Esophagus muscularis mucosa (tissue), 4 donors: ENCODE results near the gene AKAP8. TPM values are rescaled to one million over a fixed set of nuclear protein-coding genes. Genes with fewer than 3 reads are reported as not detected.
"Not testable (repeated sequence)": the region's sequence is repeated elsewhere in the genome, so short reads cannot be mapped to it uniquely, and the experiment has no call there.

ENCODE experiments used
- DNase-seq: peaks from one replicate; pipeline ENCODE4 v3.0.0-alpha.2; 2017; ENCODE audit errors: extremely low spot score
- H3K27ac ChIP-seq, 4 donors: fragments of 200-600 bp; sonication (generic); replicated peaks in 1 of 4; 1 replicate in 3 of 4; 2 replicates in 1 of 4; pipeline ENCODE4 v1.5.1; 2016 to 2019; ENCODE audit warnings: mild to moderate bottlenecking in 1 of 4
- H3K27me3 ChIP-seq, 4 donors: fragments of 200-600 bp; sonication (generic); one replicate each; pipeline versions ENCODE4 v1.5.1 to v1.6.0; 2016 to 2019
- H3K36me3 ChIP-seq, 4 donors: fragments of 200-600 bp; sonication (generic); one replicate each; pipeline ENCODE4 v1.5.1; 2016 to 2019
- H3K4me1 ChIP-seq, 4 donors: fragments of 200-600 bp; sonication (generic); one replicate each; pipeline ENCODE4 v1.5.1; 2016 to 2019
- H3K4me3 ChIP-seq, 4 donors: fragments of 200-600 bp; sonication (generic); 1 replicate in 2 of 4; 2 replicates in 2 of 4; pipeline ENCODE4 v1.5.1; 2016 to 2019; ENCODE audit warnings: mild to moderate bottlenecking in 4 of 4, moderate library complexity in 1 of 4
- H3K9me3 ChIP-seq, 4 donors: fragments of 200-600 bp; sonication (generic); 1 replicate in 3 of 4; 2 replicates in 1 of 4; pipeline ENCODE4 v1.5.1; 2016 to 2019
- CTCF ChIP-seq, 3 experiments: fragments of 200-600 bp in 2 of 3; fragments of 450-650 bp in 1 of 3; sonication (generic) in 2 of 3; IDR thresholded peaks; one replicate each; pipeline ENCODE4 v1.5.1; 2017 to 2019; ENCODE audit warnings: antibody characterized with exemption in 3 of 3, mild to moderate bottlenecking in 2 of 3, moderate library complexity in 1 of 3
- EP300 ChIP-seq: sonication (generic); formaldehyde crosslinking; IDR thresholded peaks from one replicate; pipeline ENCODE4 v1.6.1; 2017; ENCODE audit warnings: antibody characterized with exemption
- POLR2A ChIP-seq: fragments of 450-650 bp; IDR thresholded peaks from one replicate; pipeline ENCODE4 v1.6.1; 2017; ENCODE audit warnings: antibody characterized with exemption, moderate library complexity, mild to moderate bottlenecking, low read depth
- POLR2AphosphoS5 ChIP-seq, 2 donors: sonication (generic); formaldehyde crosslinking; IDR thresholded peaks; one replicate each; pipeline ENCODE4 v1.6.1; 2017; ENCODE audit warnings: antibody characterized with exemption in 2 of 2
- WGBS: methylation state at CpG from one replicate; pipeline ENCODE4 v1.1.5; 2018; 5-methylcytosine and 5-hydroxymethylcytosine counted together
- intact Hi-C: fragments of 100-400 bp; cut with DNase I; formaldehyde crosslinking; loops from one replicate; pipeline ENCODE4 v1.15.1; 2023
- total RNA-seq, 4 donors: library from RNA; depleted of rRNA; stranded (reverse); fragments of >200 nt; gene quantifications; one replicate each; pipeline versions ENCODE4 v1.1.0 to v1.2.1, GENCODE V29; 2016

Gene AKAP8
- total RNA-seq, 4 donors from 2014 or later: 25.2 to 34.3 (median 29.6) TPM

- intact Hi-C loops: no loop called here
- H3K9me3 ChIP-seq: no peaks in the 10 kb centered on the region
- no peak for DNase-seq
- H3K36me3 ChIP-seq: peaks cover 39 to 94% (median 82%) of the 10 kb centered on the region in 4 donors
- no peak overlapping the region for H3K4me3 ChIP-seq
- TF ChIP-seq EP300 (no peak), POLR2AphosphoS5 (IDR thresholded peaks at IDR 0.05) (no peak), CTCF (IDR thresholded peaks at IDR 0.05) (no peak)
- peaks cover 15 to 29% (median 20%) of the 10 kb centered on the region in 4 donors for H3K4me1 ChIP-seq
- WGBS: 81% methylated on average over 6 of the region's 6 CpGs
- H3K27me3 ChIP-seq: no peaks in the 10 kb centered on the region
- H3K27ac ChIP-seq: no peak overlapping the region
Observed at GRCh38 chr19:15397236-15397635, 17.6 kb upstream of the AKAP8 start.

GRCh38 chr19:15396436-15396835, 16.8 kb upstream of the AKAP8 start:
- H3K27ac ChIP-seq: no peak overlapping the region
- H3K9me3 ChIP-seq: no peaks in the 10 kb centered on the region
- no peak overlapping the region for H3K4me3 ChIP-seq
- peaks cover 7 to 21% (median 12%) of the 10 kb centered on the region in 4 donors for H3K4me1 ChIP-seq
- no peak for DNase-seq
- TF ChIP-seq EP300 (no peak), CTCF (IDR thresholded peaks at IDR 0.05) (no peak), POLR2AphosphoS5 (IDR thresholded peaks at IDR 0.05) (no peak), POLR2A (no peak)
- WGBS: 93% methylated on average over 3 of the region's 3 CpGs
- H3K36me3 ChIP-seq: peaks cover 46 to 98% (median 84%) of the 10 kb centered on the region in 4 donors
- no peaks in the 10 kb centered on the region for H3K27me3 ChIP-seq
- intact Hi-C loops: no loop called here

- H3K4me3 ChIP-seq, H3K27me3 ChIP-seq, H3K9me3 ChIP-seq, intact Hi-C loops, H3K4me1 ChIP-seq, H3K27ac ChIP-seq, DNase-seq: not testable (repeated sequence)
- 93% methylated on average over 17 of the region's 17 CpGs for whole genome bisulfite sequencing
- H3K36me3 ChIP-seq: peaks cover 38 to 87% (median 72%) of the 10 kb centered on the region in 4 donors
Observed at GRCh38 chr19:15395251-15395650, 15.7 kb upstream of the AKAP8 start.

- H3K4me3 ChIP-seq: no peak overlapping the region
- H3K36me3 ChIP-seq: peaks cover 33 to 81% (median 65%) of the 10 kb centered on the region in 4 donors
- peaks cover 0 to 15% (median 5%) of the 10 kb centered on the region in 4 donors for H3K4me1 ChIP-seq
- H3K9me3 ChIP-seq: no peaks in the 10 kb centered on the region
- DNase-seq: no peak
- TF ChIP-seq POLR2A: no peak
- no peak overlapping the region for H3K27ac ChIP-seq
- intact Hi-C loops: no loop called here
- 94% methylated on average over 5 of the region's 5 CpGs for WGBS
- no peaks in the 10 kb centered on the region for H3K27me3 ChIP-seq
Observed at GRCh38 chr19:15394426-15394825, 14.8 kb upstream of the AKAP8 start.

GRCh38 chr19:15393963-15394362, 14.4 kb upstream of the AKAP8 start:
- no peak for TF ChIP-seq POLR2AphosphoS5 (IDR thresholded peaks at IDR 0.05)
- no peak for TF ChIP-seq POLR2A
- TF ChIP-seq EP300: no peak
- Histone ChIP-seq H3K36me3 (peaks cover 28 to 80% (median 63%) of the 10 kb centered on the region in 4 donors), H3K4me1 (peaks cover 0 to 18% (median 6%) of the 10 kb centered on the region in 4 donors), H3K27ac (no peak overlapping the region), H3K27me3 (no peaks in the 10 kb centered on the region), H3K9me3 (no peaks in the 10 kb centered on the region), H3K4me3 (no peak overlapping the region)
- intact Hi-C loops: no loop called here
- DNase-seq: no peak

GRCh38 chr19:15390814-15391213, 11.2 kb upstream of the AKAP8 start:
- intact Hi-C loops: no loop called here
- Histone ChIP-seq H3K27ac (no peak overlapping the region), H3K9me3 (no peaks in the 10 kb centered on the region), H3K36me3 (peaks cover 6 to 61% (median 43%) of the 10 kb centered on the region in 4 donors), H3K27me3 (no peaks in the 10 kb centered on the region), H3K4me1 (peaks cover 0 to 11% (median 5%) of the 10 kb centered on the region in 4 donors), H3K4me3 (no peak overlapping the region)
- 86% methylated on average over 2 of the region's 2 CpGs for WGBS
- no peak for DNase-seq
- no peak for TF ChIP-seq POLR2A
- no peak for TF ChIP-seq EP300
- no peak for TF ChIP-seq POLR2AphosphoS5 (IDR thresholded peaks at IDR 0.05)
- no peak for TF ChIP-seq CTCF (IDR thresholded peaks at IDR 0.05)
